ACHN (cell line): ENCODE measurements around the gene ARFGEF3.
"Not testable (repeated sequence)": the region's sequence is repeated elsewhere in the genome, so short reads cannot be mapped to it uniquely, and the experiment has no call there.

Source experiments
- DNase-seq: peaks from one replicate; pipeline ENCODE4 v3.0.0-alpha.2; 2015
- in situ Hi-C: cut with HindIII; loops from 2 replicates; pipeline ENCODE4 v1.10.0; 2017; ENCODE audit warnings: low sequenced_read_pairs, low pct_ligation_motif_present, low pct_unique_long_range_greater_than_20kb

The ARFGEF3 gene

DNA sequence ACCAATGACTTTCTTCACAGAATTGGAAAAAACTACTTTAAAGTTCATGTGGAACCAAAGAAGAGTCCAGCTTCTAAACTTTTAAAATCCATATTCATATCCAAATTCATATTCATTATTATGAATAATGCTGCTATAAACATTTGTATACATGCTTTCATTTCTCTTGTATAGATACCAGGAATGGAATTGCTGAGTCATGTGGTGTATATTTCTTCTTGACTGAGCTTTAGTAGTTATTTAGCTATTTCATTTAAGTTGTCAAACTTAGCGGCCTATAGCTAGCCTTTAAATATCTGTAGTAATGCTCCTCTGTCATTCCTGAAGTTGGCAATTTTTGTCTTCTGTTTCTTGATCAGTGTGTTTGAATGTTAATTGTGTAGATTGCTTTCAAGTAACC is 196.2 kb downstream of the ARFGEF3 start:
- in situ Hi-C loops = no loop called here
- no peak for DNase-seq

DNA sequence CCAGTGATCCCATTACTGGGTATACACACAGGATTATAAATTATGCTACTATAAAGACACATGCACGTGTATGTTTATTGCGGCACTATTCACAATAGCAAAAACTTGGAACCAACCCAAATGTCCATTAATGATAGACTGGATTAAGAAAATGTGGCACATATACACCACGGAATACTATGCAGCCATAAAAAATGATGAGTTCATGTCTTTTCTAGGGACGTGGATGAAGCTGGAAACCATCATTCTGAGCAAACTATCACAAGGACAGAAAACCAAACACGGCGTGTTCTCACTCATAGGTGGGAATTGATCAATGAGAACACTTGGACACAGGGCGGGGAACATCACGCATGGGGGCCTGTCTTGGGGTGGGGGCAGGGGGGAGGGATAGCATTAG is 206.9 kb downstream of the ARFGEF3 start:
- DNase-seq, in situ Hi-C loops: not testable (repeated sequence)

DNA sequence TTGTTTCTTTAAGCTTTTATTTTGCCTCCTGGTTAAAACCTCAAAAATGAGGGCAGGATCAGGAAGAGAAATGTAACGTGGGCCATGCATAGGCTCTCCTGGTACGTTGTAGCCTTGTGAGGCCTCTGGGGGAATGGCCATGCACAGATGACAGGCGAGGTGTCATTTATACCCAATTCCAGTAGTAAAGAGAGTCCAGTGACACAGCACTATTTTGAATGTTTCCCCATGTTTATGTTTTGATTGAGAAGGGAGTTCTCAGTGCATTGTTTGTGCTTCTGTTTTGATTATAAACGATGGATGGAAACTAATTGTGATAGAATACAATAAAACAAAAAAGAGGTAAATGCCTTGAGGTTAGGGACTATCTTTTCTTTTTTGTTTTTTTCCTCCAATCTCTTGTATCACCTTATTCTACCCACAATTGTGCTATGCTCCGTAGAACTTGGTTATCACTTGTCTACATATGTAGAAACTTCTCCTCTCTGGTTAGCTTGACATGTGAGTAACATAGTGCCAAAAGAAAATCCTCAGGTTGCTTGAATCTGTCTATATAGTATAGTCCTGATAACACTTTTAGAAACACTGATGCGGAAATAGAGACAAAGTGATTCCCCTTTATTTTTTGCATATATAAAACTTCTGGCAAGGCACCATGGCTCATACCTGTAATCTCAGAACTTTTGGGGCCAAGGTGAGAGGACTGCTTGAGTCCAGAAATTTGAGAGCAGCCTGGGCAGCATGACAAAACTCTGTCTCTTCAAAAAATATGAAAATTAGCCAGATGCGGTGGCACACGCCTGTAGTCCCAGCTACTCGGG is 209.1 kb downstream of the ARFGEF3 start:
- in situ Hi-C loops = no loop called here
- no peak for DNase-seq

DNA sequence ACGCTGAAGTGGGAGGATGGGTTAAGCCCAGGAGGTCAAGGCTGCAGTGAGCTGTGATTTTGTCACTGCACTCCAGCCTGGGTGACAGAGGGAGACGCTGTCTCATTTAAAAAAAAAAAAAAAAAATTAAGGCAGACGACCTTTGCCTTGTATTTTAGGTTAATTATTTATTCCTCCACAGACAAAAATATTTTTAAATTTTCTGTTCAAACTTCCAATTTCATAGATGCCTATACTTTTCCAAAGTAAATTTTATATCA is 209.6 kb downstream of the ARFGEF3 start:
- DNase-seq = no peak
- in situ Hi-C loops = no loop called here

GRCh38 chr6:138371720-138372119 is 210.0 kb downstream of the ARFGEF3 start:
- in situ Hi-C loops = no loop called here
- DNase-seq = no peak

- DNase-seq = no peak
- in situ Hi-C loops = no loop called here
These were observed 211.1 kb downstream of the ARFGEF3 start for GRCh38 chr6:138372711-138373463.

DNA sequence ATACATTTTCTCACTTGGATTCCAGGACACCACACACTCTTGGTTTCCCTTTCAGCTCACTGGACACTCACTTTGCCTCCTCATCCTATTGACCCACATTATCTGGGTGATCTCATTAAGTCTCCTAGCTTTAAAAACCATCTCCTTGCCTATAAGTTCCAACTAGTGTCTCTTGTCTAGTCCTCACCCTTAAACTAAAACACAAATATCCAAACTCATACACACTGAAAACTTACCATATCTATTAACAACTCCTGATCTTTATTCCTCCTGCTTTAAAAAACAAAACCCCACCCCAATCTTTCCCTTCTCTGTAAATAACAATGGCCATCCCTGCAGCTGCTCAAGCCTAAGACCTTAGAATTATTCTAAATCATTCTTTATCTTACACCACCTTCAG is 212.5 kb downstream of the ARFGEF3 start:
- in situ Hi-C loops = no loop called here
- no peak for DNase-seq

DNA sequence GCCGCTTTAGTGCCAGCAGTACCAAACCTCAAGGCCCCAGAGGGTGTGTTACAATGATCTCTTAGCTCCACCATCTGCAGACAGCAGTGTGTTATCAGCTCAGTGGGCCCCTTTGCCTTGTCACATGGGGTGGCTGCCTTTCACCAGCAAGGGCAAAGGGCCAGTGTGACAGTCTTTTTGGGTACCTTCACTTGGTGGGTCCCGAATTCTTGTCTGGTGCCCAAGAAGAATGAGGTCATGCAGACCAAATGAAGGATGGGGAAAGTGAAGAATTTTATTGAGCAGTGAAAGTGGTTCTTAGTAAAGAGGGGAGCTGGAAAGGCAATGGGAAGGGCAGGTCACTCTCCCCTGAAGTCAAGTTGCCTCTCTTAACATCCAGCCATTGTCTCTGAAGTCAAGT is 213.1 kb downstream of the ARFGEF3 start:
- no peak for DNase-seq
- in situ Hi-C loops = no loop called here

DNA sequence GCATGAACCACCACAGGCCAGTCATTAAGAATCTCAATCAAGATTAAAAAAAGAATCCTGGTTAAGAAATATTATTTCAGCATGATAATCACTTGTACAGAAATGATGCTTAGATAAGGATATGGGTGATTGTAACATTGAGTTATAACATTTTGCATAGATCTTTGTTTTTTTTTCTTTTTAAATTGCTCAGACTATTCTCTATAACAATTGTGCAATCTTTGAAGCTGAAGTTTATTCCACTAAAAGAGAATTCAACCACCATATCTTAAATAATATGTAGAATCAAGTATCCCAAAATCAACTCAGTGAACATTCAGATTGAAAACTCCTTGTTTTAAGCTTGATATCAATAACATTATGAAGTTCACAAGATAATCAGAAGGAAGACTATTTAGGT is 215.3 kb downstream of the ARFGEF3 start:
- no peak for DNase-seq
- in situ Hi-C loops = no loop called here

GRCh38 chr6:138377844-138378243 is 216.1 kb downstream of the ARFGEF3 start, which contains the start of gene SMIM28:
TSS of gene SMIM28 (plus strand) at chr6:138377905. CDS start at chr6:138378073, 168 bp downstream.
- no peak for DNase-seq
- in situ Hi-C loops = no loop called here

GRCh38 chr6:138378463-138378862 is 216.7 kb downstream of the ARFGEF3 start:
- in situ Hi-C loops = no loop called here
- DNase-seq = no peak

GRCh38 chr6:138382498-138383265 is 220.9 kb downstream of the ARFGEF3 start:
- in situ Hi-C loops = no loop called here
- no peak for DNase-seq

DNA sequence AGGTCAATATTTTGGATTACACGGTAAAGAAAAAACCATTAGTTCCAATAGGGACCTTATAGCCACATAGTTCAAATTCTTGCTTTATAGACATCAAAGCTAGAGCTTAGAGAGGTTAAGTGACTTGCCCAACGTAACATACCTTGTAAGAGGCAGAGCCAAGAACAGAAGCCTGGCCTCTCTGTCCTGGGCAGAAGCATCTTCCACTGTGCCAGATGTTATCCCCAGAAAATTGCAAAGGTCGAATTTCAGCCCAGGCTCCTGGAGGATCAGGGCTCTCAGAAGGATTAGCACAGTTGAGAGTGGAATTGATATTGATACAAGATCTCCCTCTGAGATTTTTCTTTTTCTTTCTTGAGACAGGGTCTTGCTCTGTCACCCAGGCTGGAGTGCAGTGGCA is 222.0 kb downstream of the ARFGEF3 start:
- no peak for DNase-seq
- in situ Hi-C loops = no loop called here

- in situ Hi-C loops = no loop called here
- no peak for DNase-seq
These were observed 225.2 kb downstream of the ARFGEF3 start for GRCh38 chr6:138386897-138387296.

- DNase-seq = no peak
- in situ Hi-C loops = no loop called here
These were observed 226.0 kb downstream of the ARFGEF3 start for GRCh38 chr6:138387577-138388368.

- in situ Hi-C loops = no loop called here
These were observed 227.8 kb downstream of the ARFGEF3 start for GRCh38 chr6:138389551-138389950.

More at GRCh38 chr6:138389551-138389950, 227.8 kb downstream of the ARFGEF3 start:
- no peak for DNase-seq
